Activated naive CD8-positive, alpha-beta T cell treated with anti-CD3 and anti-CD28 coated beads, Interleukin-2, amount 50 U/mL, for 16 hours (primary cell): ENCODE data around the gene GAB2.
"Not testable (repeated sequence)": the region's sequence is repeated elsewhere in the genome, so short reads cannot be mapped to it uniquely, and the experiment has no call there.

Experiments
- DNase-seq: peaks from one replicate; pipeline ENCODE4 v3.0.0-alpha.2; 2020; ENCODE audit warnings: low read depth, low spot score

Gene GAB2

DNA sequence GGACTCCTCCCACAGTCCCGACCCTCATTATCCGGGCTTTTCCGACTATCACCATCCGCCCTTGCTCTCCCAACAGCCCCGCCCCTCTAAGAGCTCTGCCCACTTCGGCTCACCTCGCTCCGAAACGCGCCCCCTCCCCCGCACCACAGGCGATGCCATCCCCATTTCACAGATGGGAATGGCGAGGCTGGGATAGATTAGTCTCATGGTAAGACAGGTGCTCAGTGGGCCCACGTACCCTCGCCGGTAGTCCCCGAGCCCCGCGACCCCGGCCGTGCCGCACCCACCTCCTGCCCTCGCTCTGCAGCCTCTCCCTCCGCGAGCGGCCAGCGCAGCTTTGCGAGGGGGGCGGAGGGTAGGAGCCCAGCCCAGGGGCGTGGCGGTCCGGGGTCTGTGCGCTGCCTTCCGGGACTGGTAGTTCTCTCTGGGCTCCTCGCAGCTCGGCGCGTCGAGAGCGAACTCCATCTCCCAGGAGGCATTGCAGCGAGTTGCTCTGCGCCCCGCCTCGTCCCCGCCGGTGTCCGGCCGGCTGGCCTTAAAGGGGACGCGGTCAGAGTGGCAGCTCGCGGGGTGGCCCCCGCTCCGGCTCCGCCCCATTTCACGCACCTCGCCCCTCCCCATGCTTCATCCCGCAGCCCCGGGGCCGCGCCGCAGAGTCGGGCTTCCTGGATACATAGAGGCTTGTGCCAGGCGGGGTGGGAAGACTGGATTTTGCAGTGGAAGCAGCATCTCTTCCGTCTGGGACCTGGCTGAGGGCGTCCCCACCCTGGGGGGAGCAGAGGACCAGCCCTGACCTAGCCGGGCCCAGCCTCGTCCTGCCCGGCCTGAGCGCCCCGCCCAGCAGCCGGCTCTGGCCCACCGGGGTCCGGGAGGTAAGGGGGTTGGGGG is 229.1 kb downstream of the GAB2 start, which contains the start of the genes KCTD21 and USP35:
KCTD21 (minus strand) TSS at position 341 of the 888 bp plus-strand sequence. CDS start 14,072 bp downstream, outside the sequence.
USP35 (plus strand) TSS at position 634 of the 888 bp plus-strand sequence. CDS start 7,327 bp downstream, outside the sequence.
- peak; percentile 85 for DNase-seq

DNA sequence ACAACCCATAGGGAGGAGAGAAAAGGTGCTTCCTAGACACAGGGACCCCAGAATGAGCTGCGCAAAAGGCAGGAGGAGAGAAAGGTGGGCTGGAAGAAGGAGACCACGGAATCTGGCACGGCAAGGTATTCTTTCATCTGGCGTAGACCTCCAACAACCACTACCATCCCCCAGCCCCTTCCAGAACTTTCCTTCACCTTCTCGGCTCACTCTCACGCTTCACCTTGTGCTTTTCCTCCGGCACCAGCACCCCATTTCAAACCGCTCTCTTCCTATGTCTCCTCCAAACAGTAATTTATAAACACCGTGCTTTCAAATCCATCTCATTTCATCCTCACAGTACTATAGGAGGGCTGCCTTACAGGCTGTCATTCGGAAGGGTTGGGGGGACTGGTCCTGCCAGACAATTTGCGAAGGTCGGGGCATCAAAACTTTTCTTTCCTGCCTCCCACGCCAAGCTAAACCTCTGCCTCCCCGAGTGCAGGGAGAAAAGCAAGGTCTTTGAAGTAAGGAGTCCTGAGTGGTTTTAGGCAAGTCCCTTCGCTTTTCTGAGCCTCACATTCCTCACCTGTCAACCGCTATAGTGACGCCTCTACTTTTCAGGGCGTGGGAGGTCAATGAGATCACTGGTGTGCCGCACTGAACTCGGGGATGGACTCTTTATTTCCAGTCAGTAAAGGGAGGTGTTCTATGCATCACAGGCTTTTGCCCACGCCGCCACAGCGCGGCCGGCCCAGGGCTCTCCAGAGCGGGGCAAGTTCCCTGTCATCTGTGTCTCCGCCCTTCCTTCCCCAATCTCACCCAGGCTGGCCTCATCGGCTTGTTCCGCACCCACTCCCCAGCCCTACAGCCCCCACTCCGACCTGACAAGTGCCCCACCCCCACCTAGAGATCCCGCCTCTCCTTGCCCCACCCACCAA is 230.0 kb downstream of the GAB2 start:
- peak; percentile 54 for DNase-seq

DNA sequence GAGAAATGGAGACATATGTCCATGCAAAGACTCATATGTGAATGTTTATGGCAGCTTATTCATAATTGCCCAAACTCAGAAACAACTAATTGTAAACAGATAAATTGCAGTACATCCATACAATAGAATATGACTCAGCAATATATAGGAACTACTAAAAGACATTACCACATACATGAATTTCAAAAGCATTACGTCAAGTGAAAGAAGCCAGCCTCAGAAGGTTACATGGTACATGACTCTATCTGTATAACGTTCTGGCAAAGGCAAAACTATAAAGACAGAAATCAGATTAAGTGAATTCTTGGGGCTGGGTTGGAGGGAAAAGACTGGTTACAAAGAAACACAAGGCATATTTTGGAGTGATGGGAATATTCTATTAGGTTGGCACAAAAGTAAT is 236.4 kb downstream of the GAB2 start:
- DNase-seq = no peak

DNA sequence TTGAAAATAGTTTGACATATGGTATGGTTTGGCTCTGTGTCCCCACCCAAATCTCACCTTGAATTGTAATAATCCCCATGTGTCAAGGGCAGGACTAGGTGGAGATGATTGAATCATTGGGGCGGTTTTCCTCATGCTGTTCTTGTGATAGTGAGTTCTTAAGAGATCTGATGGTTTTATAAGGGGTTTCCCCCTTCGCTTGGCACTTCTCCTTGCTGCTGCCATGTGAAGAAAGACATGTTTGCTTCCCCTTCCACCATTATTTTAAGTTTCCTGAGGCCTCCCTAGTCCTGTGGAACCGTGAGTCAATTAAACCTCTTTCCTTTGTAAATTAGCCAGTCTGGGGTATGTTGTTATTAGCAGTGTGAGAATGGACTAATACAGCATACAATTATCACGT is 236.9 kb downstream of the GAB2 start:
- no peak for DNase-seq

DNA sequence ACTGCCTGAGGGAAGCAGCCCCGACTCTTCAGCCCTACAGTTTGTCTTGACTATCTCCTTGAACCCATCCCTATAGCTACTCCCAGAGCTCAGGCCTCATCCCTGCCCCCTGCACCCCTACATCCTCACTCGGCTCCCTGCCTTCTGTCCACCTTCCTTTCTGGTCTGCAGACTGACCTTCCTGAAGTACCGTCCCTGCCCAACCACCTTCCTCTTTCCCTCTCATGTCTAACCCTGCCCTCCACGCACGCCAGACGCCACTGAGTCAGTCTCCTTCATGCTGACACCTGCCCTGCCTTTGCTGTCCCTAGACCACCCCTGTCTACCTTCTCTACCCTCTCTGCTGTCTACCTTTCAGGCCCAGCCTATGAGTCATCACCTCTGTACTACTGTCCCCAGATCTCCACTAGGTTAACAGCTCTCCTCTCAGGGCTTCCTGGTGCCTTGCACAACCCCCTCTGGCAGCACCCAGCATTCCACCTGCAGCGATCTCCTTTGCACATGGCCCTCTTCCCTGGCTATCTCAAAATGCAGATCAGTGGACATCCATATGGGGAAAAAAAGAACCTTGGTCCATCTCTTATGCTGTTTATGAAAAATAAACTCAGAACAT is 238.1 kb downstream of the GAB2 start:
- no peak for DNase-seq

DNA sequence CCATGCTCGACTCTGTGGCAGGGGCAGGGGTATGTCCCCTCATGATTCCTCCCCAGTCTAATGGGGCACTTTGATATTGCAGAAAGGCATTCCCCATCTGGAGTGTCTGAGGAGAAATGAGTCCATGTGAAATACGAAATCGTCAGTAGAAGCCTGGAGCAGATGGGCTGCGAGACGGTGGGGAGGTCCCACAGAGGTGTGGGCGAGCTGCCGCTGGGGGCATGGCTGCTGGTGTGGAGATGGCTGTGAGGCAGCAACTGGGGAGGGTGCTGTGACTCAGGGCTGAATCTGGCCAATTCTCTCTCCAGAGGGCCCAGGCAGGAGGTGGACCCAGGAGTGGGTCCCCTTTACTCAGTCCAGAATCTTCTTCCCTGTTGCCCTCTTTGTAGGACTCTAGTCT is 240.4 kb downstream of the GAB2 start:
- no peak for DNase-seq

DNA sequence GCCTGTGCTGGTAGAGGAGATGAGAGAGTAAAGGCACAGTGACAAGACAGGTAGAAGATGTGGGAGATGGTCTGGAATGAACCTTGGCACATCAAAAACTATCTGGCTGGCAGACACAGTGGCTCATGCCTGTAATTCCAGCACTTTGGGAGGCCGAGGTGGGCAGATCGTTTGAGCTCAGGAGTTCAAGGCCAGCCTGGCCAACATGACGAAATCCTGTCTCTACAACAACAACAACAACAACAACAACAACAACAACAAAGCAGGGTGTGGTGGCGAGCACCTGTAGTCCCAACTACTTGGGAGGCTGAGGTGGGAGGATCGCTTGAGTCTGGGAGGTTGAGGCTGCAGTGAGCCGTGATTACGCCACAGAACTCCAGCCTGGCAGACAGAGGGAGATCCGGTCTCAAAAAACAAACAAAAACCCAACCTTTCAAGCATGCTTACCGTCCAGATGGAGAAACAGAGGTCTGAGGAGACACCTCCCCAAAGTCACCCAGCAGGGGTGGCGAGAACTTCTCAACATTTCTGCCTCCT is 240.9 kb downstream of the GAB2 start:
- DNase-seq = no peak

DNA sequence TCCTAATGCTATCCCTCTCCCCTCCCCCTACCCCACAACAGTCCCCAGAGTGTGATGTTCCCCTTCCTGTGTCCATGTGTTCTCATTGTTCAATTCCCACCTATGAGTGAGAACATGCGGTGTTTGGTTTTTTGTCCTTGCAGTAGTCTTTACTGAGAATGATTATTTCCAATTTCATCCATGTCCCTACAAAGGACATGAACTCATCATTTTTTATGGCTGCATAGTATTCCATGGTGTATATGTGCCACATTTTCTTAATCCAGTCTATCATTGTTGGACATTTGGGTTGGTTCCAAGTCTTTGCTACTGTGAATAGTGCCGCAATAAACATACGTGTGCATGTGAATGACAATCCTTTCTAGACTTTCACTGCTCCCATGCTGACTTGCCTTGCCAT is 241.8 kb downstream of the GAB2 start:
- DNase-seq = not testable (repeated sequence)

DNA sequence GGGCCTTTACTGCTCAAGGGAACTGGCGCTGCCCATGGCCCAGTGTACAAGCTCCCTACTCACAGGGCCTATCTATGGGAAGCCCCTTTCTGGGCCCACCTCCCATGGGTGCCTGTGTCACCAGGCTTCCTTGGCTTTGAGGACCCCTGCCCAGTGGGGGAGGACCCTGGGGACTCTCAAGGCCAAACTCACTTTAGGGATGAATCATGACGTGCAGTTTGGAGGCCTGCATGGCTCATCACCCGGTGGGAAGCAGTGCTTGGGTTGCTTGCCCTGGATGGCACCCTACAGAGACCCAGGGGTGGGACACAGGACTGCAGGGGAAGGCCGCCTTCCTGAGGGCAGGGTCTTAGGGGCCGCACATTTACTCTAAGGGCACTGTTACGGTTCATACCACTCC is 245.7 kb downstream of the GAB2 start:
- no peak for DNase-seq

DNA sequence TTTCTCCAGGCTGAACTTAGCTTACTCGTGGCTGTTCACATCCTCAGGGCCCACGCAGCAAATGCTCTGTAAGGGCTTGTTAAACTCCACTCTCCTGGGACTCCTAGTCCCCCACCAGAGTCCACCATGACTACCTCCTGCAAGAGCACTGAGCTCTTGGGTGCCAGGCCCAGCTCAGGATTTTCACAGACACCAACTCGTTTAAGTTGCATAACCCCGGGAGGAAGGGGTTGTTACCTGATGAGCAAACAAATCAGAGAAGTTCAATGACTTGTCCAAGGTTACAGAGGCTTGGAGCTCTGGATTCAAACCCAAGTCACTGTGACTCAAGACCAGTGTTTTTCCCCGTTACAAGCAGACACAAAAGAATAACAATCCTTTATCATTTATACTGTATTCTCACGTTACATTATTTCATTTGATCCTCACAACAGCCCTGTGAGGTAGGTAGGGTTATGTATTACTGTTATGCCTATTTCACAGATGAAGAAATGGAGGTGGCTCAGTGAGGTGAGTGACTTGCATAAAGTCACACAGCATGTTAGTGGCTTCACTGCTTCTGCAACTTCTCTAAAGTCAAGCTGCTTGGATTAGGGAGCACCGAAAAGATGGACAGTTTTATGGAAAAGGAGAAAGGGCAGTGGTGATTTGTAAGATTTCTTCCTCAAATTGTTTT is 246.6 kb downstream of the GAB2 start:
- no peak for DNase-seq

DNA sequence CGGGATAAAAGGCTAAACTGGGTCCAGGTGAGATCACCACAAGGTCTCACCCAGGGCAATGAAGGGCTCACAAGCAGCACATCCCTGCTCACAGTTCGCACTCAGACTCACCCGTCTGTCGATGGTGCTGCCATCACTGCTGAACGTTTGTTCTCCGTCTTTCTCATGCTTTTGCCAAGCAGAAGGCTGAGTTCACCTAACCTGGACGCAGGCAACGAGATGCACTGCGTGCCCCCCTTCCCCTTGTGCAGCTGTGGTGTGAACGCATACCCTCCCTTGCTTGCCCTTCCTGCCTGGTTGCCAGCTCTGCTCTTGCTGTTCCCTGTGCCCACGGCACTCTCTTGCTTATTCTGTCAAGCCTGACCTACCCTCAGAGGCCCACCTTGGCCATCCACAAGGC is 247.2 kb downstream of the GAB2 start:
- no peak for DNase-seq

DNA sequence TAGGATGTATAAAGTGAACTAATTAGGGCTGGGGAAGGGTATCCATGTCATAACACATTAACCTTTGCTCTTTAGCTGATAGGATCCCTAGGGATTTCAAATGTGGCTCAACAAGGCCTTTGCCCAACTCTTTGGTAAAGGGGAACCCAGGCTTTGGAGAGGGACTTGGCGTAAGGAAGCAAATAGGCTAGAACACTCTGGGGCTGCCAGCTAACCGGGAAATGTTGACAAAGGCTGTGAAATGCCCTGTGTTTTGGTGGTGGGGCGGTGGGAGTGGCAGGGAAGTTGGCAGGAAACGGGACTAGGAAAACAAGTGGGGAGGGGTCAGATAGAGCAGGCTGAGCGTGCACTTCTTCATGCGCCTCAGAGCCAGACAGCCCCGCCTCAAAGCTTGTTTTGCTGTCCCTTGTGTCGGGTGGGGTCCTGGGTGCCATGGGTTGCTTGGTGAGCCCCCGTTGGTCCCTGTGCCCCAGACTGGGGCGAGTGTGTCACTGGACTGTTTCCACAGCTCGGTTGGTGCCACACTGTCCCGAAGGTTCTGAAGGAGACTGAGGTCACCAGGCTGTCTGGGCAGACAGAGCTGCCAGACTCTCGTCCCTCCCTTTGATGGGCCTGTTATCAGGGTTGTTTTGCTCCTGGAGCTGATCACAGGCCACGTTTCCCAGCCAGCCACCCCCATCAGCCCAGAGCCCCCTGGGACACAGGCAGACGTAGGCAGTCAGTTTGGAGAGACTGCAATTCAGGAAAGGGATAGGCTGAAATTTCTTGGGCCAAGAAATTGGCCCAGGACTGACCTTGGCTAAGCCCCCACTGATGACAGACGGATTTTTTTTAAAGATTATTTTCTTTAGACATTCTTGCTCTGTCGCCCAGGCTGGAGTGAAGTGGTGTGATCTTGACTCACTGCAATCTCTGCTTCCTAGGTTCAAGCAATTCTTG is 248.8 kb downstream of the GAB2 start:
- DNase-seq = no peak

DNA sequence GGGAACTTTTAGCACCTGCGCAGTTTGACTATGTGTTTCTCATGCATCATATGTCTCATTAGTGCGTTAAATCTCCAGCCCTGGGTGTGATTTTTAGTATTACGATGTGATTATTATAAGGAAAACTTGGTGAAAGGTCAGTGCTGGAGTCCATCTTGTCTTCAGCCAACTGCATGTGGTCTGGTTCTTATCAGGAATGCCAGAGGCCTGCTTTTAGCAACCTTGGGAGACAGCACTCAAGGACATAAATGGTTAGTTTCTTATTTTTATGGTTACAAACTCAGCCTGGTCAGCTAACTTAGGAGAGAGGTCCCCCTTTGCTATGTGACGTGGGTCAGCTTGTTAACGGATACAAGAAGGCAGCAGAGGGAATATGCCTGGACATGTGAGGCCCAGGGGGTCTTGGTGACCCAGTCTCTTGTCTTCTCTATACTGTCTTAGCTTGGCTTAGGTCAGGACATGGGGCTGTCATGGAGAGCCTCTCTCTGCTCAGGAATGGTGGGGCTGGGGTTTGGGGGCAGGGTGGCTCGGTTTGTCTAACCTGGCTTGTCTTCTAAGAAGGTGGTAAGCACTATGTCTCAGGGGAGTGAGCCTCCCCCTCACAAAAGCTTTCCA is 250.7 kb downstream of the GAB2 start:
- DNase-seq = no peak
